CD14-positive monocyte (primary cell): ENCODE measurements around the gene PTPN14. TPM values are rescaled to one million over a fixed set of nuclear protein-coding genes. Genes with fewer than 3 reads are reported as not detected.

ENCODE experiments used
- DNase-seq, 3 donors: peaks; one replicate each; pipeline ENCODE4 v3.0.0-alpha.2; 2011 to 2022
- H2AFZ ChIP-seq: 2 replicates; pipeline ENCODE4 v1.6.0; 2012; ENCODE audit warnings: mild to moderate bottlenecking, low read depth, low read length, inconsistent platforms; ENCODE audit not compliant: insufficient read depth, poor library complexity, severe bottlenecking
- H3K27ac ChIP-seq, 2 donors: 1 replicate in 1 of 2; 2 replicates in 1 of 2; pipeline ENCODE4 v1.5.1; 2012 to 2013; ENCODE audit warnings: low read length in 2 of 2, control low read depth in 1 of 2, inconsistent platforms in 1 of 2, low read depth in 1 of 2, mild to moderate bottlenecking in 1 of 2
- H3K27me3 ChIP-seq, 2 donors: one replicate each; pipeline versions ENCODE4 v1.6.0 to v1.6.1; 2011 to 2013; ENCODE audit warnings: low read length in 2 of 2; ENCODE audit not compliant: control insufficient read depth in 2 of 2, insufficient read depth in 2 of 2
- H3K36me3 ChIP-seq, 2 donors: replicated peaks in 1 of 2; 1 replicate in 1 of 2; 2 replicates in 1 of 2; pipeline versions ENCODE4 v1.5.1 to v1.6.1; 2012 to 2013; ENCODE audit warnings: low read length in 2 of 2, control low read depth in 1 of 2, inconsistent platforms in 1 of 2, mild to moderate bottlenecking in 1 of 2; ENCODE audit not compliant: insufficient read depth in 2 of 2, control insufficient read depth in 1 of 2
- H3K4me1 ChIP-seq, 2 donors: 1 replicate in 1 of 2; 2 replicates in 1 of 2; pipeline versions ENCODE4 v1.5.1 to v1.6.1; 2012 to 2013; ENCODE audit warnings: low read length in 2 of 2, control low read depth in 1 of 2, inconsistent platforms in 1 of 2, mild to moderate bottlenecking in 1 of 2, moderate library complexity in 1 of 2; ENCODE audit not compliant: insufficient read depth in 2 of 2, control insufficient read depth in 1 of 2
- H3K4me2 ChIP-seq: replicated peaks from 2 replicates; pipeline ENCODE3; 2012; ENCODE audit warnings: low read length, moderate library complexity, mild to moderate bottlenecking; ENCODE audit not compliant: poor library complexity, severe bottlenecking; ENCODE audit errors: extremely low read depth
- H3K4me3 ChIP-seq, 3 experiments: fragments of 200-600 bp in 1 of 3; sonication (generic) in 1 of 3; replicated peaks in 1 of 3; 1 replicate in 2 of 3; 2 replicates in 1 of 3; pipeline ENCODE4 v1.5.1; 2011 to 2013; ENCODE audit warnings: low read length in 3 of 3, mild to moderate bottlenecking in 3 of 3, control low read depth in 2 of 3, low read depth in 2 of 3, inconsistent platforms in 1 of 3, moderate library complexity in 1 of 3
- H3K79me2 ChIP-seq: 2 replicates; pipeline ENCODE4 v1.6.0; 2012; ENCODE audit warnings: mild to moderate bottlenecking, control low read depth, inconsistent platforms, low read length, moderate library complexity; ENCODE audit not compliant: insufficient read depth
- H3K9ac ChIP-seq: 2 replicates; pipeline ENCODE4 v1.6.0; 2017; ENCODE audit warnings: low read length, mild to moderate bottlenecking; ENCODE audit not compliant: insufficient read depth, poor library complexity, severe bottlenecking
- H3K9me3 ChIP-seq, 2 donors: replicated peaks in 1 of 2; 1 replicate in 1 of 2; 2 replicates in 1 of 2; pipeline versions ENCODE4 v1.5.1 to v1.6.1; 2012 to 2013; ENCODE audit warnings: low read length in 2 of 2, control low read depth in 1 of 2; ENCODE audit not compliant: control insufficient read depth in 1 of 2, insufficient read depth in 1 of 2
- H4K20me1 ChIP-seq: 2 replicates; pipeline ENCODE4 v1.6.0; 2012; ENCODE audit warnings: mild to moderate bottlenecking, low read length, control low read depth, moderate library complexity; ENCODE audit not compliant: insufficient read depth
- H3K27ac Mint-ChIP-seq, 7 donors: one replicate each; pipeline ENCODE4 v1.8.0; 2020; ENCODE audit warnings: mild to moderate bottlenecking in 7 of 7, mixed read lengths in 7 of 7, moderate library complexity in 6 of 7, inconsistent platforms in 2 of 7
- H3K27me3 Mint-ChIP-seq, 3 donors: one replicate each; pipeline ENCODE4 v1.8.0; 2021 to 2022; ENCODE audit warnings: low read depth in 3 of 3, mild to moderate bottlenecking in 3 of 3, mixed read lengths in 3 of 3, moderate library complexity in 3 of 3, inconsistent platforms in 1 of 3
- H3K36me3 Mint-ChIP-seq, 2 donors: one replicate each; pipeline ENCODE4 v1.8.0; 2020; ENCODE audit warnings: mixed read lengths in 2 of 2, inconsistent platforms in 1 of 2, mild to moderate bottlenecking in 1 of 2
- H3K4me1 Mint-ChIP-seq: one replicate; pipeline ENCODE4 v1.8.0; 2020; ENCODE audit warnings: mild to moderate bottlenecking, mixed read lengths
- H3K4me3 Mint-ChIP-seq, 2 donors: one replicate each; pipeline ENCODE4 v1.8.0; 2020; ENCODE audit warnings: mild to moderate bottlenecking in 2 of 2, mixed read lengths in 2 of 2, moderate library complexity in 1 of 2
- H3K9me3 Mint-ChIP-seq, 7 donors: one replicate each; pipeline ENCODE4 v1.8.0; 2020 to 2022; ENCODE audit warnings: mixed read lengths in 7 of 7, mild to moderate bottlenecking in 6 of 7, moderate library complexity in 6 of 7, inconsistent platforms in 2 of 7
- CTCF ChIP-seq: fragments of 200-600 bp; IDR thresholded peaks from one replicate; pipeline ENCODE4 v1.8.0; 2022; ENCODE audit warnings: antibody characterized with exemption, mild to moderate bottlenecking
- WGBS: methylation state at CpG from one replicate; pipeline ENCODE4 v1.1.5; 2013; ENCODE audit warnings: missing lambda C conversion rate; ENCODE audit not compliant: insufficient coverage; 5-methylcytosine and 5-hydroxymethylcytosine counted together
- intact Hi-C, 2 donors: fragments of 100-400 bp; cut with micrococcal nuclease; formaldehyde crosslinking; loops; one replicate each; pipeline versions ENCODE4 v1.15.0 to v1.15.1; 2023
- polyA plus RNA-seq, 3 donors: library from polyadenylated mRNA; depleted of rRNA in 1 of 3; unstranded in 2 of 3; stranded (reverse) in 1 of 3; fragments of 300-500 nt in 2 of 3; fragments of >200 nt in 1 of 3; fragmentation: Illumina TruSeq in 2 of 3; gene quantifications; 1 replicate in 2 of 3; 2 replicates in 1 of 3; pipeline ENCODE4 v1.2.3, GENCODE V29; 2012 to 2021

The PTPN14 gene
- polyA plus RNA-seq, 3 donors = 0.01 TPM; not detected in 1

GRCh38 chr1:214312530-214313051 is 238.8 kb downstream of the PTPN14 start:
- Histone ChIP-seq H3K79me2 (no peaks in the 10 kb centered on the region), H2AFZ (no peak overlapping the region), H3K36me3 (peaks cover 0 to 13% of the 10 kb centered on the region in 2 donors), H3K9me3 (no peaks in the 10 kb centered on the region), H3K9ac (no peak overlapping the region), H3K4me1 (peaks cover 6 to 9% of the 10 kb centered on the region in 2 donors), H4K20me1 (no peaks in the 10 kb centered on the region), H3K4me2 (no peak overlapping the region), H3K27ac (no peak overlapping the region), H3K4me3 (no peak overlapping the region), H3K27me3 (no peaks in the 10 kb centered on the region)
- Mint-ChIP-seq H3K4me3 (no peak overlapping the region), H3K27me3 (no peaks in the 10 kb centered on the region), H3K9me3 (no peaks in the 10 kb centered on the region), H3K36me3 (peaks cover 20 to 24% of the 10 kb centered on the region in 2 donors), H3K4me1 (peaks cover 16% of the 10 kb centered on the region), H3K27ac (peak overlapping the region in 1 of 7 donors; percentile 45)
- intact Hi-C loops = no loop called here
- TF ChIP-seq CTCF = no peak
- DNase-seq = no peak
- WGBS = 95% methylated on average over 9 of the region's 10 CpGs

- Histone ChIP-seq H2AFZ (no peak overlapping the region), H3K79me2 (no peaks in the 10 kb centered on the region), H3K4me3 (peak overlapping the region in 2 of 3 experiments; percentile 24 to 25), H3K36me3 (peaks cover 0 to 12% of the 10 kb centered on the region in 2 donors), H3K9ac (no peak overlapping the region), H3K9me3 (no peaks in the 10 kb centered on the region), H3K4me1 (peaks cover 6 to 9% of the 10 kb centered on the region in 2 donors), H3K27me3 (no peaks in the 10 kb centered on the region), H3K4me2 (peak overlapping the region; percentile 45), H4K20me1 (no peaks in the 10 kb centered on the region), H3K27ac (no peak overlapping the region)
- Mint-ChIP-seq H3K36me3 (peaks cover 13 to 14% of the 10 kb centered on the region in 2 donors), H3K27ac (no peak overlapping the region), H3K4me3 (peak overlapping the region in 1 of 2 donors; percentile 9), H3K4me1 (peaks cover 16% of the 10 kb centered on the region), H3K9me3 (no peaks in the 10 kb centered on the region), H3K27me3 (peaks cover 0 to 2% (median 0%) of the 10 kb centered on the region in 3 donors)
- no peak for TF ChIP-seq CTCF
- DNase-seq = no peak
- 64% methylated on average over 3 of the region's 11 CpGs for WGBS
- intact Hi-C loops = no loop called here
Measured at GRCh38 chr1:214310777-214311690, 240.4 kb downstream of the PTPN14 start.
